Adrenal gland (tissue), 12 donors: ENCODE measurements around the gene TNFAIP1. TPM values are rescaled to one million over a fixed set of nuclear protein-coding genes. Genes with fewer than 3 reads are reported as not detected.

Experiments
- DNase-seq, 7 donors: peaks; one replicate each; pipeline ENCODE4 v3.0.0-alpha.2; 2019 to 2020
- H3K27ac ChIP-seq, 5 donors: fragments of 200-600 bp; sonication (generic) in 4 of 5; 1 replicate in 3 of 5; 2 replicates in 2 of 5; pipeline versions ENCODE4 v1.5.1 to v1.8.0; 2016 to 2020; ENCODE audit warnings: mild to moderate bottlenecking in 1 of 5
- H3K27me3 ChIP-seq: fragments of 200-600 bp; 2 replicates; pipeline ENCODE4 v1.8.0; 2021
- H3K36me3 ChIP-seq, 2 donors: fragments of 200-600 bp; replicated peaks in 1 of 2; 1 replicate in 1 of 2; 2 replicates in 1 of 2; pipeline versions ENCODE4 v1.5.1 to v1.8.0; 2018 to 2022
- H3K4me1 ChIP-seq, 2 donors: fragments of 200-600 bp; replicated peaks in 1 of 2; 1 replicate in 1 of 2; 2 replicates in 1 of 2; pipeline versions ENCODE4 v1.5.1 to v1.8.0; 2018 to 2021
- H3K4me3 ChIP-seq, 4 donors: fragments of 200-600 bp; sonication (generic) in 3 of 4; one replicate each; pipeline ENCODE4 v1.5.1; 2016 to 2018
- H3K9me3 ChIP-seq, 3 donors: fragments of 200-600 bp; sonication (generic) in 1 of 3; replicated peaks in 1 of 3; 1 replicate in 2 of 3; 2 replicates in 1 of 3; pipeline versions ENCODE4 v1.5.1 to v1.8.0; 2016 to 2021
- CTCF ChIP-seq, 6 experiments: fragments of 450-650 bp in 4 of 6; fragments of 200-600 bp in 2 of 6; sonication (generic) in 1 of 6; IDR thresholded peaks; 1 replicate in 5 of 6; 2 replicates in 1 of 6; pipeline versions ENCODE4 v1.5.1 to v1.8.0; 2016 to 2021; ENCODE audit warnings: antibody characterized with exemption in 6 of 6, mild to moderate bottlenecking in 2 of 6, moderate library complexity in 1 of 6
- POLR2A ChIP-seq, 2 donors: fragments of 450-650 bp; IDR thresholded peaks; one replicate each; pipeline ENCODE4 v1.6.1; 2017; ENCODE audit warnings: antibody characterized with exemption in 2 of 2, mild to moderate bottlenecking in 2 of 2, moderate library complexity in 1 of 2
- WGBS, 4 donors: extraction: QIAGEN DNeasy Blood & Tissue Kit in 2 of 4; methylation state at CpG; one replicate each; pipeline versions ENCODE4 v1.1.5 to v1.1.7; 2013 to 2017; 5-methylcytosine and 5-hydroxymethylcytosine counted together
- intact Hi-C, 2 donors: fragments of 100-400 bp; cut with DNase I; formaldehyde crosslinking; loops; one replicate each; pipeline versions ENCODE4 v1.14.1 to v1.15.0; 2022 to 2023
- microRNA-seq, 3 donors: library from miRNA; unstranded; fragments of <30 nt; microRNA quantifications; one replicate each; pipeline ENCODE4, GENCODE V29; 2017 to 2020
- polyA plus RNA-seq, 3 donors: library from polyadenylated mRNA; stranded (reverse); fragments of 200-250 nt in 2 of 3; fragments of 350-450 nt in 1 of 3; fragmentation: Illumina TruSeq in 1 of 3; extraction: RNeasy Lipid Tissue Mini Kit (QIAGEN cat#74804) in 1 of 3; gene quantifications; one replicate each; pipeline ENCODE4 v1.2.3, GENCODE V29; 2013 to 2014
- total RNA-seq, 9 donors: library from RNA; depleted of rRNA in 4 of 9; stranded (reverse); fragments of >200 nt in 4 of 9; fragments of 120-200 nt in 1 of 9; fragmentation: NEBNext Ultra II Directional in 1 of 9; extraction: Animal tissue kit (Norgen Biotek cat#: 25700) in 1 of 9; gene quantifications; one replicate each; pipeline versions ENCODE4 v1.1.0 to v1.2.4, GENCODE V29; 2013 to 2023
- donor health status: healthy with polysubstance abuse.
- donor health status: Bipolar disorder and iron deficiency.
- donor health status: DM: yes; HTN: yes; CAD: no.
- donor health status: DM: no; HTN: no; CAD: no.
- donor health status: DM: no; HTN: no; CAD: no.
- donor health status: DM: yes; HTN: yes; CAD: no.

TNFAIP1 gene
- total and polyA plus RNA-seq, 12 donors: 17.2 to 70.6 (median 37.6) TPM

GRCh38 chr17:28395968-28396367 lies 60.4 kb downstream of the TNFAIP1 start:
- no peak overlapping the region for H3K4me3 ChIP-seq
- H3K36me3 ChIP-seq: peaks cover 0 to 68% of the 10 kb centered on the region in 2 donors
- TF ChIP-seq POLR2A (IDR thresholded peaks at IDR 0.05) (no peak), CTCF (IDR thresholded peaks at IDR 0.05) (no peak)
- 82 to 89% (median 85%) methylated on average over 5 to 6 of the region's 6 CpGs for WGBS, 4 donors
- H3K27me3 ChIP-seq: no peaks in the 10 kb centered on the region
- H3K9me3 ChIP-seq: no peaks in the 10 kb centered on the region
- peaks cover 22 to 31% of the 10 kb centered on the region in 2 donors for H3K4me1 ChIP-seq
- H3K27ac ChIP-seq: peak overlapping the region in 3 of 5 donors; percentile 29 to 77 (median 56)
- intact Hi-C loops: no loop called here
- no peak for DNase-seq

Small RNA genes within 50 kb of the gene (microRNA-seq; reads per million reads assigned to microRNA genes)
- 0.89 to 3.4 (median 2.3) reads per million in 3 donors for gene MIR4723

Other genes with a start within 250 kb of the TNFAIP1 start
- gene TMEM97, start 16.6 kb upstream of the TNFAIP1 start, total RNA-seq: 100 to 1,000 TPM in 2 of 9 donors, 10 to 100 TPM in 7; 23.8 to 420 (median 36.4) TPM
- 100 to 1,000 TPM in 1 of 3 donors, 1 to 10 TPM in 2; 6.5 to 779 (median 8.3) TPM for gene TMEM97, start 16.6 kb upstream of the TNFAIP1 start, polyA plus RNA-seq
- gene IFT20, start 289 bp upstream of the TNFAIP1 start, total RNA-seq: 10 to 100 TPM; 24.5 to 69.5 (median 40.9) TPM
- gene IFT20, start 289 bp upstream of the TNFAIP1 start, polyA plus RNA-seq: 100 to 1,000 TPM in 1 of 3 donors, 10 to 100 TPM in 2; 26.0 to 100 (median 78.7) TPM
- gene POLDIP2, start 21.8 kb downstream of the TNFAIP1 start, total RNA-seq: 100 to 1,000 TPM; 154 to 204 (median 175) TPM
- 100 to 1,000 TPM in 2 of 3 donors, 10 to 100 TPM in 1; 74.2 to 201 (median 111) TPM for gene POLDIP2, start 21.8 kb downstream of the TNFAIP1 start, polyA plus RNA-seq
- not detected for gene SEBOX, start 29.4 kb downstream of the TNFAIP1 start, total RNA-seq
- gene SEBOX, start 29.4 kb downstream of the TNFAIP1 start, polyA plus RNA-seq: not detected
- gene VTN, start 34.5 kb downstream of the TNFAIP1 start, total RNA-seq: 100 to 1,000 TPM in 8 of 9 donors, 1 to 10 TPM in 1; 5.5 to 470 (median 220) TPM
- 100 to 1,000 TPM in 2 of 3 donors, 10 to 100 TPM in 1; 69.9 to 184 (median 122) TPM for gene VTN, start 34.5 kb downstream of the TNFAIP1 start, polyA plus RNA-seq
- 10 to 100 TPM in 8 of 9 donors, 1 to 10 TPM in 1; 5.8 to 40.0 (median 24.9) TPM for gene SARM1, start 35.9 kb downstream of the TNFAIP1 start, total RNA-seq
- gene SARM1, start 35.9 kb downstream of the TNFAIP1 start, polyA plus RNA-seq: 10 to 100 TPM; 10.8 to 22.6 (median 16.0) TPM
- gene SLC46A1, start 70.5 kb downstream of the TNFAIP1 start, total RNA-seq: 10 to 100 TPM; 11.9 to 79.8 (median 49.0) TPM
- 100 to 1,000 TPM in 1 of 3 donors, 10 to 100 TPM in 2; 13.3 to 104 (median 15.4) TPM for gene SLC46A1, start 70.5 kb downstream of the TNFAIP1 start, polyA plus RNA-seq
- gene SLC13A2, start 137.9 kb downstream of the TNFAIP1 start, total RNA-seq: 1 to 10 TPM in 1 of 9 donors, not detected in 8; 1.6 TPM
- under 1 TPM in 2 of 3 donors, not detected in 1; 0.03 to 0.05 TPM for gene SLC13A2, start 137.9 kb downstream of the TNFAIP1 start, polyA plus RNA-seq
- gene FOXN1, start 170.6 kb downstream of the TNFAIP1 start, total RNA-seq: under 1 TPM in 1 of 9 donors, not detected in 8; 0.06 TPM
- not detected for gene FOXN1, start 170.6 kb downstream of the TNFAIP1 start, polyA plus RNA-seq
- 10 to 100 TPM; 26.7 to 80.8 (median 41.3) TPM for gene UNC119, start 216.9 kb downstream of the TNFAIP1 start, total RNA-seq
- gene UNC119, start 216.9 kb downstream of the TNFAIP1 start, polyA plus RNA-seq: 10 to 100 TPM; 28.3 to 47.7 (median 36.1) TPM
- 10 to 100 TPM; 44.5 to 73.0 (median 58.7) TPM for gene PIGS, start 235.8 kb downstream of the TNFAIP1 start, total RNA-seq
- gene PIGS, start 235.8 kb downstream of the TNFAIP1 start, polyA plus RNA-seq: 10 to 100 TPM in 2 of 3 donors, 1 to 10 TPM in 1; 9.2 to 44.1 (median 12.6) TPM
- gene ALDOC, start 241.1 kb downstream of the TNFAIP1 start, total RNA-seq: 10 to 100 TPM in 8 of 9 donors, 1 to 10 TPM in 1; 6.3 to 65.5 (median 32.3) TPM
- gene ALDOC, start 241.1 kb downstream of the TNFAIP1 start, polyA plus RNA-seq: 10 to 100 TPM; 18.5 to 61.2 (median 18.7) TPM